Mesothelial cell of epicardium (in vitro differentiated cells): ENCODE measurements around the gene ENO2. TPM values are rescaled to one million over a fixed set of nuclear protein-coding genes. Genes with fewer than 3 reads are reported as not detected.

Experiments used
- DNase-seq, 2 experiments: peaks; one replicate each; pipeline ENCODE4 v3.0.0; 2021; ENCODE audit warnings: low spot score in 2 of 2; ENCODE audit not compliant: unreplicated experiment in 2 of 2
- H3K27ac Mint-ChIP-seq: 2 replicates; pipeline ENCODE4 v1.8.0; 2021; ENCODE audit warnings: mixed read lengths
- H3K27me3 Mint-ChIP-seq: 2 replicates; pipeline ENCODE4 v1.8.0; 2021; ENCODE audit warnings: low read depth, mixed read lengths
- H3K36me3 Mint-ChIP-seq: 2 replicates; pipeline ENCODE4 v1.8.0; 2021; ENCODE audit warnings: mixed read lengths
- H3K4me1 Mint-ChIP-seq: 2 replicates; pipeline ENCODE4 v1.8.0; 2021; ENCODE audit warnings: mixed read lengths
- H3K4me3 Mint-ChIP-seq: 2 replicates; pipeline ENCODE4 v1.8.0; 2021; ENCODE audit warnings: mild to moderate bottlenecking, moderate library complexity, mixed read lengths
- H3K9me3 Mint-ChIP-seq: 2 replicates; pipeline ENCODE4 v1.8.0; 2021; ENCODE audit warnings: mixed read lengths
- CTCF ChIP-seq: fragments of 200-600 bp; sonication (generic); IDR thresholded peaks from one replicate; pipeline ENCODE4 v1.5.0; 2021; ENCODE audit warnings: antibody characterized with exemption; ENCODE audit not compliant: unreplicated experiment
- total RNA-seq: library from RNA; stranded (reverse); gene quantifications from 3 replicates; pipeline ENCODE4 v1.2.1, GENCODE V29; 2021

ENO2 gene
- total RNA-seq, 1 donor from 2014 or later = 30.7 TPM

- Mint-ChIP-seq H3K9me3 (no peaks in the 10 kb centered on the region), H3K27ac (peak overlapping the region; percentile 86), H3K4me3 (peak overlapping the region; percentile 73), H3K4me1 (peaks cover 43% of the 10 kb centered on the region), H3K36me3 (peaks cover 23% of the 10 kb centered on the region), H3K27me3 (no peaks in the 10 kb centered on the region)
- no peak for TF ChIP-seq CTCF
- no peak for DNase-seq
Observed at GRCh38 chr12:6936636-6937480, 22.5 kb downstream of the ENO2 start.

- H3K4me1 Mint-ChIP-seq = peaks cover 36% of the 10 kb centered on the region
- peak; percentile 96 for TF ChIP-seq CTCF
- DNase-seq = peak; percentile 84 to 90
- H3K36me3 Mint-ChIP-seq = peaks cover 22% of the 10 kb centered on the region
- peak overlapping the region; percentile 73 for H3K4me3 Mint-ChIP-seq
- peak overlapping the region; percentile 95 for H3K27ac Mint-ChIP-seq
- no peaks in the 10 kb centered on the region for H3K9me3 Mint-ChIP-seq
- H3K27me3 Mint-ChIP-seq = no peaks in the 10 kb centered on the region
Observed at GRCh38 chr12:6937481-6938352, 23.3 kb downstream of the ENO2 start.

GRCh38 chr12:6938353-6939190, 24.2 kb downstream of the ENO2 start:
- Mint-ChIP-seq H3K36me3 (peaks cover 20% of the 10 kb centered on the region), H3K4me3 (peak overlapping the region; percentile 73), H3K9me3 (no peaks in the 10 kb centered on the region), H3K27ac (peak overlapping the region; percentile 95), H3K4me1 (peaks cover 33% of the 10 kb centered on the region), H3K27me3 (no peaks in the 10 kb centered on the region)
- TF ChIP-seq CTCF = peak; percentile 46
- no peak for DNase-seq

GRCh38 chr12:6939191-6939540, 24.8 kb downstream of the ENO2 start:
- DNase-seq = no peak
- Mint-ChIP-seq H3K4me1 (peaks cover 32% of the 10 kb centered on the region), H3K4me3 (peak overlapping the region; percentile 13), H3K9me3 (no peaks in the 10 kb centered on the region), H3K27me3 (no peaks in the 10 kb centered on the region), H3K36me3 (peaks cover 16% of the 10 kb centered on the region), H3K27ac (peak overlapping the region; percentile 89)
- no peak for TF ChIP-seq CTCF

GRCh38 chr12:6941267-6941666, 26.9 kb downstream of the ENO2 start:
- peaks cover 46% of the 10 kb centered on the region for H3K4me1 Mint-ChIP-seq
- peak overlapping the region; percentile 2 for H3K4me3 Mint-ChIP-seq
- TF ChIP-seq CTCF = no peak
- H3K27ac Mint-ChIP-seq = peak overlapping the region; percentile 54
- DNase-seq = no peak
- H3K36me3 Mint-ChIP-seq = peaks cover 12% of the 10 kb centered on the region
- H3K27me3 Mint-ChIP-seq = no peaks in the 10 kb centered on the region
- no peaks in the 10 kb centered on the region for H3K9me3 Mint-ChIP-seq
